Stomach smooth muscle (tissue), 2 donors: ENCODE results near the gene PRDM15.

Experiments used
- H3K27ac ChIP-seq: one replicate; pipeline ENCODE4 v1.7.0; 2013; ENCODE audit warnings: mild to moderate bottlenecking, low read length, inconsistent platforms
- H3K27me3 ChIP-seq, 2 donors: one replicate each; pipeline ENCODE4 v1.7.0; 2013; ENCODE audit warnings: low read length in 2 of 2; ENCODE audit not compliant: insufficient read depth in 2 of 2, control insufficient read depth in 1 of 2
- H3K36me3 ChIP-seq, 2 donors: one replicate each; pipeline ENCODE4 v1.7.0; 2013; ENCODE audit warnings: low read length in 2 of 2; ENCODE audit not compliant: control insufficient read depth in 2 of 2, insufficient read depth in 2 of 2
- H3K4me1 ChIP-seq: one replicate; pipeline ENCODE4 v1.7.0; 2013; ENCODE audit warnings: low read length; ENCODE audit not compliant: control insufficient read depth, insufficient read depth
- H3K4me3 ChIP-seq, 2 donors: one replicate each; pipeline ENCODE4 v1.7.0; 2013; ENCODE audit warnings: low read length in 2 of 2
- H3K9ac ChIP-seq, 2 donors: one replicate each; pipeline ENCODE4 v1.7.0; 2013; ENCODE audit warnings: low read length in 2 of 2, mild to moderate bottlenecking in 1 of 2
- H3K9me3 ChIP-seq, 2 donors: one replicate each; pipeline ENCODE4 v1.7.0; 2013; ENCODE audit warnings: low read length in 2 of 2; ENCODE audit not compliant: control insufficient read depth in 2 of 2
- donor health status: healthy.
- donor health status: Pancreatic carcinoma.

PRDM15 gene

GRCh38 chr21:41907496-41908258 lies 28.5 kb upstream of the PRDM15 start:
- H3K4me3 ChIP-seq, result no peak overlapping the region
- H3K36me3 ChIP-seq, result peaks cover 37 to 49% of the 10 kb centered on the region in 2 donors
- no peak overlapping the region for H3K27ac ChIP-seq
- no peaks in the 10 kb centered on the region for H3K27me3 ChIP-seq
- no peaks in the 10 kb centered on the region for H3K4me1 ChIP-seq
- no peaks in the 10 kb centered on the region for H3K9me3 ChIP-seq
- H3K9ac ChIP-seq, result no peak overlapping the region

- Histone ChIP-seq H3K9me3 (no peaks in the 10 kb centered on the region), H3K27ac (no peak overlapping the region), H3K4me1 (no peaks in the 10 kb centered on the region), H3K4me3 (no peak overlapping the region), H3K9ac (no peak overlapping the region), H3K27me3 (no peaks in the 10 kb centered on the region), H3K36me3 (peaks cover 33 to 49% of the 10 kb centered on the region in 2 donors)
Observed at GRCh38 chr21:41906770-41907169, 27.6 kb upstream of the PRDM15 start.

GRCh38 chr21:41903559-41904351 lies 24.6 kb upstream of the PRDM15 start:
- Histone ChIP-seq H3K9me3 (no peaks in the 10 kb centered on the region), H3K9ac (no peak overlapping the region), H3K4me3 (no peak overlapping the region), H3K4me1 (no peaks in the 10 kb centered on the region), H3K36me3 (peaks cover 34 to 48% of the 10 kb centered on the region in 2 donors), H3K27me3 (no peaks in the 10 kb centered on the region), H3K27ac (no peak overlapping the region)

GRCh38 chr21:41902946-41903345 lies 23.8 kb upstream of the PRDM15 start:
- H3K27me3 ChIP-seq, result no peaks in the 10 kb centered on the region
- no peak overlapping the region for H3K9ac ChIP-seq
- no peaks in the 10 kb centered on the region for H3K9me3 ChIP-seq
- peaks cover 34 to 44% of the 10 kb centered on the region in 2 donors for H3K36me3 ChIP-seq
- H3K27ac ChIP-seq, result no peak overlapping the region
- H3K4me1 ChIP-seq, result no peaks in the 10 kb centered on the region
- no peak overlapping the region for H3K4me3 ChIP-seq

GRCh38 chr21:41901782-41902181 lies 22.6 kb upstream of the PRDM15 start:
- Histone ChIP-seq H3K4me3 (no peak overlapping the region), H3K36me3 (peaks cover 25 to 34% of the 10 kb centered on the region in 2 donors), H3K4me1 (peaks cover 3% of the 10 kb centered on the region), H3K27ac (no peak overlapping the region), H3K9me3 (no peaks in the 10 kb centered on the region), H3K9ac (no peak overlapping the region), H3K27me3 (no peaks in the 10 kb centered on the region)

GRCh38 chr21:41901099-41901498 lies 22.0 kb upstream of the PRDM15 start:
- Histone ChIP-seq H3K27ac (no peak overlapping the region), H3K9ac (no peak overlapping the region), H3K4me3 (no peak overlapping the region), H3K9me3 (no peaks in the 10 kb centered on the region), H3K4me1 (peaks cover 5% of the 10 kb centered on the region), H3K27me3 (no peaks in the 10 kb centered on the region), H3K36me3 (peaks cover 22 to 31% of the 10 kb centered on the region in 2 donors)

GRCh38 chr21:41900401-41900800 lies 21.3 kb upstream of the PRDM15 start:
- H3K36me3 ChIP-seq, result peaks cover 20 to 27% of the 10 kb centered on the region in 2 donors
- H3K27ac ChIP-seq, result no peak overlapping the region
- no peaks in the 10 kb centered on the region for H3K27me3 ChIP-seq
- H3K4me3 ChIP-seq, result no peak overlapping the region
- H3K4me1 ChIP-seq, result peaks cover 5% of the 10 kb centered on the region
- no peaks in the 10 kb centered on the region for H3K9me3 ChIP-seq
- no peak overlapping the region for H3K9ac ChIP-seq

- no peak overlapping the region for H3K27ac ChIP-seq
- H3K27me3 ChIP-seq, result no peaks in the 10 kb centered on the region
- peaks cover 5% of the 10 kb centered on the region for H3K4me1 ChIP-seq
- H3K4me3 ChIP-seq, result no peak overlapping the region
- H3K9me3 ChIP-seq, result no peaks in the 10 kb centered on the region
- H3K36me3 ChIP-seq, result peaks cover 18 to 30% of the 10 kb centered on the region in 2 donors
- H3K9ac ChIP-seq, result no peak overlapping the region
Observed at GRCh38 chr21:41899426-41900202, 20.5 kb upstream of the PRDM15 start.

- H3K27ac ChIP-seq, result no peak overlapping the region
- H3K36me3 ChIP-seq, result peaks cover 20 to 30% of the 10 kb centered on the region in 2 donors
- no peak overlapping the region for H3K9ac ChIP-seq
- no peaks in the 10 kb centered on the region for H3K27me3 ChIP-seq
- no peaks in the 10 kb centered on the region for H3K9me3 ChIP-seq
- peaks cover 5% of the 10 kb centered on the region for H3K4me1 ChIP-seq
- H3K4me3 ChIP-seq, result no peak overlapping the region
Observed at GRCh38 chr21:41898998-41899397, 19.9 kb upstream of the PRDM15 start.

GRCh38 chr21:41897700-41898099 lies 18.6 kb upstream of the PRDM15 start:
- H3K4me3 ChIP-seq, result no peak overlapping the region
- no peak overlapping the region for H3K9ac ChIP-seq
- peaks cover 5% of the 10 kb centered on the region for H3K4me1 ChIP-seq
- peaks cover 14 to 25% of the 10 kb centered on the region in 2 donors for H3K36me3 ChIP-seq
- no peaks in the 10 kb centered on the region for H3K9me3 ChIP-seq
- H3K27me3 ChIP-seq, result no peaks in the 10 kb centered on the region
- no peak overlapping the region for H3K27ac ChIP-seq
